ENCODE results near the gene USP9X.
"Not testable (repeated sequence)": the region's sequence is repeated elsewhere in the genome, so short reads cannot be mapped to it uniquely, and the experiment has no call there.

USP9X gene

GRCh38 chrX:41047878-41048534 is 37.2 kb upstream of the USP9X start:
- no peak for TF ChIP-seq CTCF (IDR thresholded peaks at IDR 0.05; ENCODE audit: low read depth, low read length)

GRCh38 chrX:41050359-41050758 is 34.9 kb upstream of the USP9X start:
- no peak for TF ChIP-seq CTCF (IDR thresholded peaks at IDR 0.05; ENCODE audit: low read depth, low read length)
- no peak for DNase-seq (ENCODE audit: extremely low read depth, low read depth)

More at GRCh38 chrX:41047878-41048534, 37.2 kb upstream of the USP9X start:
- DNase-seq (ENCODE audit: extremely low read depth, low read depth), result no peak

- DNase-seq (ENCODE audit: extremely low read depth, low read depth), result no peak
- no peak for TF ChIP-seq CTCF (IDR thresholded peaks at IDR 0.05; ENCODE audit: low read depth, low read length)
Observed at GRCh38 chrX:41051288-41051687, 34.0 kb upstream of the USP9X start.

DNA sequence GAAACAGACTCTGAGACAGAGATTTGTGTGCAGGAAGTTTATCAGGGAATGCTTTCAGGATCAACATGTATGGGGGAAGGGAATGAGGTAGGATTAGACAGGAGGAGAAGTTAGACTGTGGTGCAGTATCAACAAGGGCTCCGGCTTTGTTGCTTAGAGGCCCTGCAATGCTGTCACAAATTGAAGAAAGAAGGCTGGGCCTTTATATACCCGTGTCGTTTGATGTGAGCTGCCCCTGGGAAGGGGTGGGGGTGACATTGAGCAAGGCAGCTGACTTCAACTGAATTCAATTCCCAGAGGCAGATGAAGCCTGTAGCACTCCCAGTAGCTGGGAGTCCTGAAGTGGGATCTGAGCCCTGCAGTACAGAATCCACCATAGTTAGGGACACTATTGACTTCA is 29.5 kb upstream of the USP9X start:
- no peak for DNase-seq (ENCODE audit: extremely low read depth, low read depth)
- no peak for TF ChIP-seq CTCF (IDR thresholded peaks at IDR 0.05; ENCODE audit: low read depth, low read length)

DNA sequence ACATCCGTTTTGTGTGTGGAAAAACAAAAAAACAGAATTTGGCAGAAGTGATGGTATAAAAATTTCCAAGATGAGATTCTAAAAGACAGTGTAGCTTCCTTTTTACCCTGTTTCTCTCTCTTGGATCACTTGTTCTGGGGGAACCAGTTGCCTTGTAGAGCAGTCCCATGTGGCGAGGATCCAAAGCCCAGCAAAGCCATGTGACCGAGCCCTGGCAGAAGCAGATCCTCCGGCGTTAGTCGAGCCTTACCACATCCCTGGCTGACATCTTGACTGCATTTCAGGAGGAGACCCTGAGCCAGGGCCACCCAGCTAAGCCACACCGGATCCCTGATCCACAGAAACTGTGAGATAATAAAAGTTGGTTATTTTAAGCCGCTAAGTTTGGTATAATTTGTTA is 22.0 kb upstream of the USP9X start:
- DNase-seq (ENCODE audit: extremely low read depth, low read depth), result not testable (repeated sequence)

- no peak for TF ChIP-seq CTCF (IDR thresholded peaks at IDR 0.05; ENCODE audit: low read depth, low read length)
- no peak for DNase-seq (ENCODE audit: extremely low read depth, low read depth)
Observed at GRCh38 chrX:41064018-41064417, 21.2 kb upstream of the USP9X start.

DNA sequence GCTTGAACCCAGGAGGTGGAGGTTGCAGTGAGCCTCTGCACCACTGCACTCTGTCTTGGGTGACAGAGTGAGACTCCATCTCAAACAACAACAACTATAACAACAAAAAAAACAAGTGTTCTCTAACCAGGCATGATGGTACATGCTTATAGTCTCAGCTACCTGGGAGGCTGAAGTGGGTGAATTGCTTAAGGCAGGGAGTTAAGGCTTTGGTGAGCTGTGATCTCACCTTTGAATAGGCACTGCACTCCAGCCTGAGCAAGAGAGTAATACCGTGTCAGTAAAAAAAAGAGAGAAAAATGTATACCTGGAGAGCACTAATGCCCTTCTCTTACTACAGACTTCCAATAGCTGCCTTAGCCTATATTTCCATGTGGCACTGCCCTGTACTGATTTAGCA is 18.9 kb upstream of the USP9X start:
- DNase-seq (ENCODE audit: extremely low read depth, low read depth), result no peak
- TF ChIP-seq CTCF (IDR thresholded peaks at IDR 0.05; ENCODE audit: low read depth, low read length), result no peak

DNA sequence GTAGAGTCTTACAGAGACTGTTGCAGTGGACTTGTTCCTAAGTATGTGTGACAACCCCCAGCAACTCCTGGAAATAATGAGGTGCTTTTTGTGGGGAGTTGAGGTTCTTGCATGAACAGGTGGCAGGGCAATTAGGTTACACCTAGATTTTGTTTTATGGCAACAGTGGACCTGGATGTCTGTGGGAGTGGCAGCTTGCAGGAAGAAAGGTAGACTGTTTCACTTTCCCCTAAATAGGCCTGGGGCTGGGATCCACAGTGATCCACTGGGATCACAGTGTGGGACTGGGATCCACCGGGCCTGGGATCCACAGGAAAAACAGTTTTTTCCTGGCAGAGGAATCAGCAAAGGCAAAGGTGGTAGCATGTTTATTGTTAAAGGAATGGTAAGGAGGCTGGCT is 18.3 kb upstream of the USP9X start:
- no peak for TF ChIP-seq CTCF (IDR thresholded peaks at IDR 0.05; ENCODE audit: low read depth, low read length)

More for the DNA sequence above, 18.3 kb upstream of the USP9X start:
- DNase-seq (ENCODE audit: extremely low read depth, low read depth), result no peak
